Sciatic nerve (tissue), 2 donors: ENCODE results near the gene ARHGAP12. TPM values are rescaled to one million over a fixed set of nuclear protein-coding genes. Genes with fewer than 3 reads are reported as not detected.

ENCODE experiments used
- ATAC-seq: fragments of 200-7000 bp; cut with Tn5 transposase; one replicate; pipeline ENCODE4 v1.9.1; 2020; ENCODE audit warnings: mild to moderate bottlenecking, moderate library complexity
- DNase-seq: peaks from one replicate; pipeline ENCODE4 v3.0.0-alpha.2; 2020; ENCODE audit warnings: low spot score
- intact Hi-C: fragments of 100-400 bp; cut with DNase I; formaldehyde crosslinking; loops from one replicate; pipeline ENCODE4 v1.14.2; 2022
- total RNA-seq: library from RNA; stranded (reverse); fragmentation: NEBNext Ultra II Directional; extraction: Animal tissue kit (Norgen Biotek cat#: 25700); gene quantifications from one replicate; pipeline ENCODE4 v1.2.1, GENCODE V29; 2021
- donor health status: DM: no; HTN: no; CAD: no.
- donor health status: DM: no; HTN: no; CAD: no.

ARHGAP12 gene
- total RNA-seq, 1 donor from 2014 or later, result 57.0 TPM

DNA sequence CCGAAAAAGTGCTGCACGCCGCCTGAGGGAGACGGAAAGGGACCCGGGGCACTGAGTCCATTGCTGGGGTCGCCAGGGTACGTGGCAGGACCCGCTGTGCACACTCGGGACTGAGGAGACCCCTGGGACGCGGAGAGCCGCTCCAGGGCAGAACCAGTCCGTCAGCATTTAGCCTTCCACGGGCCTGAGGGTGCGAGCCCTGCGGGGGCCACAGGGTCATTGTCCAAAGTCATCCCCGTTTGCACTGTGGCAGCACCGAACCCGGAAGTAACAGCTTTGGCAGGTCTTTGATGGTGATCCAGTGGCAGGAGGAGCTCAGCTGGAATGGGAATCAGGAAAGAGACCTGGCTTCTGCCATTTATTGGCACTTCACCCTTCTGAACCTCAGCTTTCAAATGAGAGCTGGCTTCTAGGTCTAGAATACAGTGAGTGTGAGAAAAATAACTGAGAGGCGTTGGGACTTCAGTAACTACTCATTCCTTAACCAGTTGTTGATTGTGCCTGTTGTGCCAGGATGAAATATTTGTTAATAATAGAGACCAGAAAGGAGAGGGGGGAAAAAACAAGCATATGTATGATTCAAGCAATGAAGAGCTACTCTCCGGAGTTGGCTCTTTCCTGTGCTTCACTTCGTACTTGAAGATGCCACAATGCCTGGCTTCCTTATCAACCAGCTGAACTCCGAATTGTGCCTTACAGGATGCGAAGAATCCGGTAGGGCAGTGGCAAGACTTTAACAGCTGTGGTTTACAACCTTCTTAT, 811 bp upstream of the ARHGAP12 start:
- intact Hi-C loops, result loop anchor here (10.0 kb wide), 1 partner anchor 65 kb away; no protein-coding TSS in a partner anchor
- peak; percentile 81 for ATAC-seq
- peak; percentile 76 for DNase-seq

- intact Hi-C loops, result loop anchor here (10.0 kb wide), 1 partner anchor 63 kb away; no protein-coding TSS in a partner anchor
- ATAC-seq (peak; percentile 48), DNase-seq (peak; percentile 78)
Observed at GRCh38 chr10:31927884-31928548, 615 bp downstream of the ARHGAP12 start.

GRCh38 chr10:31927565-31927883, 1.1 kb downstream of the ARHGAP12 start:
- intact Hi-C loops, result loop anchor here (10.0 kb wide), 1 partner anchor 63 kb away; no protein-coding TSS in a partner anchor
- ATAC-seq, result peak; percentile 1
- DNase-seq, result no peak

- DNase-seq, result no peak
- intact Hi-C loops, result loop anchor here (10.0 kb wide), 1 partner anchor 62 kb away; no protein-coding TSS in a partner anchor
- no peak for ATAC-seq
Observed at GRCh38 chr10:31926765-31927564, 1.7 kb downstream of the ARHGAP12 start.

DNA sequence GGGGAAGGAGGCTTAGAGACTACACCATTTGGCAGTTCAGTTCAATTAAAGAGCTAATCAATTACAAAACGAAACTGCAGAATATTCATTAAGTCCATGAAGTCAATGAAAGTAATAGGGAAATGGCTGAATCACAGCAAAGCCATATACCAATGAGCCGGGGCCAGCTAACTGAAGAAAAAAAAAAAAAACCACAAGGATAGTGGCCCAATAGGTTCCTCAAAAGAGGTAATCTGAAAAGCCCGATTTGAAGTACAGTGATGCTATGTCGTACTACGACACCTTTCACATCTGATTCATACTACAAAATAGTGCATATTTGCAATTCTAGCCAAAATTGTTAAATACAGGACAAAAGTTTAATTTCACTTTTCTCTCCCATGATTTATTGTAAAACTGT, 2.5 kb downstream of the ARHGAP12 start:
- no peak for ATAC-seq
- no peak for DNase-seq
- intact Hi-C loops, result loop anchor here (10.0 kb wide), 1 partner anchor 61 kb away; no protein-coding TSS in a partner anchor

DNA sequence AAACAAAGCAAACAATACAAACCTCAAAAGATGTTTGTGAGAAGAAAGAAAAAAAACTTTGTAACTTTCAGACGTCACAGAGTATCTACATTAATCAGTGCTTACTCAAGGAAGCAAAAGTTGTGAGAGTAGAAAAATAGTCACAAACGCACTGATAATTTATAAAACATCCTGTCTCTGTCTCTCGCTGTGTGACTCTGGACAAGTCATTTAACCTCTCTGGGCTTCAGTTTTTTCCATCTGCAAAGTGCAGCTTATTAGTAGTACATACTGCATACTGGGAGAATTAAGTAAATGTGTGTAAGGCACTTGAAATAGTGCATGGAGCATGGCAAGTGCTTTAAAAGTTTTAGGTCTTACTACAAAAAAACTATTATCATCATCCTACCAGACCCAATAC, 3.8 kb downstream of the ARHGAP12 start:
- intact Hi-C loops, result loop anchor here (10.0 kb wide), 1 partner anchor 60 kb away; no protein-coding TSS in a partner anchor
- no peak for DNase-seq
- no peak for ATAC-seq

DNA sequence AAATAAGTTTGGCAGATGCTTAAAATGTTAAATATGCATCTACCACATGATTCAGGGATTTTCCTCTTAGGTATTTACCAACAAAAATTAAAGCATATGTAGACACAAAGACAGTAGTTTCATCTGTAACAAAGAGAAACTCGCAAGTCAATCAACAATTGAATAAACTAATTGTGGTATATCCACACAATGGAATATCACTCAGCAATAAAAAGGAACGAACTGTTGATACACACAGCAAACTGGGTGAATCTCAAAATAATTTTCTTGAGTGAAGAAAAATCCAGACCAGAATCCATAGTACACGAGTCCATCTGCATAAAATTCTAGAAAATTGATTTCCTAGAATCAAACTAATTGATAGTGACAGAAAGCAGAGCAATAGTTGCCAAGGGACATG, 5.2 kb downstream of the ARHGAP12 start:
- intact Hi-C loops, result loop anchor here (10.0 kb wide), 1 partner anchor 59 kb away; no protein-coding TSS in a partner anchor
- DNase-seq (no peak), ATAC-seq (no peak)

DNA sequence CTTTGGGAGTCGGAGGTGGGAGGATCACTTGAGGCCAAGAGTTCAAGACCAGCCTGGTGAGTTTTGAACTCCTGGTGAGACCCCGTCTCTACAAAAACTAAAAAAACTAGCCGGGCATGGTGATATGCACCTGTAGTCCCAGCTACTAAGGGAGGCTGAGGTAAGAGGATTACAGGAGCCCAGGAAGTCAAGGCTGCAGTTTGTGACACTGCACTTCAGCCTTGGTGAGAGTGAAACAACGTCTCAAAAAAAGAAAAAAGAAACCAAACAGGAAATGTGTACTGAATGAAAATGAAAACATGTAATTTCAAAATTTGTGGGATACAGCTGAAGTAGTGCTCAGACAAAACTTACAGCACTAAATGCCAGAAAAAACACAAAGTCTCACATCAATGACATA, 7.6 kb downstream of the ARHGAP12 start:
- DNase-seq (no peak), ATAC-seq (no peak)
- intact Hi-C loops, result loop anchor here (10.0 kb wide), 1 partner anchor 56 kb away; no protein-coding TSS in a partner anchor

GRCh38 chr10:31920538-31920937, 8.1 kb downstream of the ARHGAP12 start:
- ATAC-seq, result no peak
- intact Hi-C loops, result loop anchor here (10.0 kb wide), 1 partner anchor 56 kb away; no protein-coding TSS in a partner anchor
- no peak for DNase-seq

DNA sequence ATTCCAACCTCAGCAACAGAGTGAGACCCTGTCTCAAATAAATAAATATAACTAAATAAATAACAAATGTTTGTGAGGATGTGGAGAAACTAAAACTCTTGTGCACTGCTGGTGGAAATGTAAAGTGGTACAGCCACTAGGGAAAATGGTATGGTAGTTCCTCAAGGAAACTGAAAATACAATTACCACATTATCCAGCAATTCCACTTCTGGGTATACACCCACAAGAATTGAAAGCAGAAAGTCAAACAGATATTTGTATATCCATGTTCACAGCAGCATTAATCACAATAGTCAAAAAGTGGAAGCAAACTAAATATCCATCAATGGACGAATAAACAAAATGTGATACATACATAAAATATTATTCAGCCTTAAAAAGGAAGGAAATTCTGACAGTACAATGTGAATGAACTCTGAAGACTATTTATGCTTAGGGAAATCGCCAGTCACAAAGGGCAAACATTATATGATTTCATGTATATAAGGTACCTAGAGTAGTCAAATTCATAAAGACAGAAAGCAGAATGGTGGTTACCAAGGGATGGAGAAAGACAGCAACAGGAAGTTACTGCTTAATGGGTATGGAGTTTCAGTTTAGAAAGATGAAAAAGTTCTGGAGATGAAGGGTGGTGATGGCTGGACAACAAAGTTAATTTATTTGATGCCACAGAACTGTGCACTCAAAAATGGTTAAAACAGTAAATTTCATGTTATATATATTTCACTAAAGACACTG, 9.8 kb downstream of the ARHGAP12 start:
- intact Hi-C loops, result no loop called here
- no peak for ATAC-seq
- no peak for DNase-seq

- DNase-seq (no peak), ATAC-seq (no peak)
- intact Hi-C loops, result no loop called here
Observed at GRCh38 chr10:31914370-31914769, 14.3 kb downstream of the ARHGAP12 start.

- ATAC-seq, result peak; percentile 62
Observed at GRCh38 chr10:31912898-31913850, 15.5 kb downstream of the ARHGAP12 start.

DNA sequence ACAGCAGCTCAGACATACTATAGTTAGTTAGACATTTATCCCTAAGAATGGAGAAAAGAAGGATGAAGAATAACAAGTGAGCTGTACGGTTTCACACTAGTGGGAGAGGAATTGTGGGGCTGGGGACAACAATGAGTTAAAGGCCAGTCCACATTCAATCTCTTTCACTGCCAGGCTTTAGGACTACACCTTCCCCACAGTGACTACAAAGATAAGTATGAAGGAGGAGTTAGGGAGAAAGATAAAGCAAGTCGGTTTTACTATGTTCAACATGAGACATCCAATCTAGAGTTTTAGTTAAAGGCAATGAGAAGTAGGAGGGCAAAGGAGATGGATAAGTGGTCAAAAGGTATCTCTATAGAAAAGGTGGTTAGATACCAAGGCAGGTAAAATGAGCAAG, 16.3 kb downstream of the ARHGAP12 start:
- ATAC-seq, result no peak
- intact Hi-C loops, result no loop called here

More at GRCh38 chr10:31912898-31913850, 15.5 kb downstream of the ARHGAP12 start:
- DNase-seq, result no peak
- intact Hi-C loops, result no loop called here

GRCh38 chr10:31910016-31910415, 18.6 kb downstream of the ARHGAP12 start:
- intact Hi-C loops, result no loop called here
- no peak for DNase-seq
- ATAC-seq, result no peak

More for the DNA sequence above, 16.3 kb downstream of the ARHGAP12 start:
- no peak for DNase-seq

DNA sequence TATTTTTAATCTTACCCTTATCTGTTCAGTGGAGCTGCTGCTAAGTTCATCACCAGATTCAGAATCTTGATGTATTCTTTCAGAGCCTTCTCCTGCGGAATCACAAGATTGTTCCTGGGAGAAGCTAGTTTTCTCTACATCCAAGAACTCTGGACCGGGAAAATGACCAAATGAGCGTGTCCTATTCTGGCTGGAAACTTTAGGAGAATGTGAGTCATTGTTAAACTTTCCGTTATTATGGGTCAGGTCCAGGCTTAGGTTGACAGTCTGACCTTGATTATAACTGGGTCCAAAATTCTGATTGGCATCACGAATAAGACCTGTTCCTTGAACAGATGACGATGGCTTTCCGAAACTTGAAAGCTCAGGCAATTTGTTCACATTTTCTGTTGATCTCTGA, 20.5 kb downstream of the ARHGAP12 start:
- DNase-seq (no peak), ATAC-seq (peak; percentile 65)
- intact Hi-C loops, result no loop called here

GRCh38 chr10:31906039-31906438, 22.6 kb downstream of the ARHGAP12 start:
- no peak for ATAC-seq

GRCh38 chr10:31905586-31905985, 23.0 kb downstream of the ARHGAP12 start:
- intact Hi-C loops, result no loop called here
- ATAC-seq (no peak), DNase-seq (no peak)

More at GRCh38 chr10:31906039-31906438, 22.6 kb downstream of the ARHGAP12 start:
- no peak for DNase-seq
- intact Hi-C loops, result no loop called here
